ENCODE results near the gene ABCD1.

- TF ChIP-seq CTCF (IDR thresholded peaks at IDR 0.05) (peak; percentile 71 to 92 (median 85)), POLR2A (IDR thresholded peaks at IDR 0.05) (no peak)
Measured at GRCh38 chrX:153763989-153764755, 39.5 kb downstream of the ABCD1 start, which contains the start of gene PLXNB3.

Data from tibial nerve (tissue), 3 donors.